HL-60 (cell line): ENCODE measurements around the gene ADPRM.

Experiments
- DNase-seq, 2 experiments: peaks; one replicate each; pipeline ENCODE4 v3.0.0-alpha.2; 2010 to 2020; ENCODE audit warnings: low read depth in 1 of 2, low spot score in 1 of 2
- H3K27ac ChIP-seq: fragments of 250-450 bp; sonication (Bioruptor Pico); replicated peaks from 2 replicates; pipeline ENCODE4 v1.5.1; 2020; ENCODE audit warnings: mild to moderate bottlenecking, moderate library complexity
- H3K27me3 ChIP-seq: fragments of 250-450 bp; sonication (Bioruptor Pico); 2 replicates; pipeline ENCODE4 v1.5.1; 2021; ENCODE audit warnings: mild to moderate bottlenecking, moderate library complexity; ENCODE audit not compliant: insufficient read depth, poor library complexity, severe bottlenecking
- H3K4me3 ChIP-seq: replicated peaks from 2 replicates; pipeline ENCODE4 v1.5.1; 2011; ENCODE audit warnings: mild to moderate bottlenecking, control low read depth, low read length; ENCODE audit not compliant: insufficient read depth
- GABPA ChIP-seq: IDR thresholded peaks from 2 replicates; pipeline ENCODE4 v1.6.1; 2012; ENCODE audit warnings: low read depth
- POLR2AphosphoS5 ChIP-seq: IDR thresholded peaks from 2 replicates; pipeline ENCODE4 v1.6.1; 2012; ENCODE audit warnings: low read depth
- REST ChIP-seq: IDR thresholded peaks from 2 replicates; pipeline ENCODE4 v1.6.1; 2012; ENCODE audit warnings: low read depth; ENCODE audit not compliant: insufficient replicate concordance
- SPI1 ChIP-seq: IDR thresholded peaks from 2 replicates; pipeline ENCODE4 v1.6.1; 2012; ENCODE audit warnings: low read depth, mild to moderate bottlenecking, borderline replicate concordance
- TF ChIP-seq, protein P1 (sequence below): IDR thresholded peaks from one replicate; pipeline ENCODE4 v1.5.1; 2011; ENCODE audit warnings: low read length, control low read depth, inconsistent platforms; ENCODE audit not compliant: insufficient read depth

Gene ADPRM

GRCh38 chr17:10713318-10713717, 15.9 kb downstream of the ADPRM start:
- Histone ChIP-seq H3K4me3 (no peak overlapping the region), H3K27me3 (no peaks in the 10 kb centered on the region), H3K27ac (no peak overlapping the region)
- DNase-seq: no peak
- TF ChIP-seq, protein P1, sequence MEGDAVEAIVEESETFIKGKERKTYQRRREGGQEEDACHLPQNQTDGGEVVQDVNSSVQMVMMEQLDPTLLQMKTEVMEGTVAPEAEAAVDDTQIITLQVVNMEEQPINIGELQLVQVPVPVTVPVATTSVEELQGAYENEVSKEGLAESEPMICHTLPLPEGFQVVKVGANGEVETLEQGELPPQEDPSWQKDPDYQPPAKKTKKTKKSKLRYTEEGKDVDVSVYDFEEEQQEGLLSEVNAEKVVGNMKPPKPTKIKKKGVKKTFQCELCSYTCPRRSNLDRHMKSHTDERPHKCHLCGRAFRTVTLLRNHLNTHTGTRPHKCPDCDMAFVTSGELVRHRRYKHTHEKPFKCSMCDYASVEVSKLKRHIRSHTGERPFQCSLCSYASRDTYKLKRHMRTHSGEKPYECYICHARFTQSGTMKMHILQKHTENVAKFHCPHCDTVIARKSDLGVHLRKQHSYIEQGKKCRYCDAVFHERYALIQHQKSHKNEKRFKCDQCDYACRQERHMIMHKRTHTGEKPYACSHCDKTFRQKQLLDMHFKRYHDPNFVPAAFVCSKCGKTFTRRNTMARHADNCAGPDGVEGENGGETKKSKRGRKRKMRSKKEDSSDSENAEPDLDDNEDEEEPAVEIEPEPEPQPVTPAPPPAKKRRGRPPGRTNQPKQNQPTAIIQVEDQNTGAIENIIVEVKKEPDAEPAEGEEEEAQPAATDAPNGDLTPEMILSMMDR: no peak
- TF ChIP-seq REST (no peak), GABPA (no peak), POLR2AphosphoS5 (no peak), SPI1 (no peak)

DNA sequence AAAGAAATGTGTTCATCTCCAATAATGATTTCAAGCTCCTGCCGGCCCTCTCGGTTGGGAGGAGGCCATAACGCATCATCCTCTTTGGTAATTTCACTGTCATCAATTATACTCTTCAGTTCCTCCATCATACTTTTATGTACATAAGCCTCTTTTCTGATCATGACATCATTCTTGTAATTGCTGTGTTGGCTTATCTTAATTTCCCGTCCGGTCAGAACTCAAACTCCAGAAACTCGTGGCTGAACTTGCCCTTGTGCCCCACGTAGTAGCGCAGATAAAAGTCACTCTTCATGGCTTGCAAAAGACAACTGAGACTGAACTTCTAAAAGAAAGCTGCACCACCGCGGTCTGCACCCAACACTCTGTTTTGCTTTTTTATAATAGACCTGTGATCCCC, 18.8 kb downstream of the ADPRM start:
- no peak for TF ChIP-seq REST
- no peak for TF ChIP-seq SPI1
- no peak for TF ChIP-seq POLR2AphosphoS5
- TF ChIP-seq GABPA: no peak
- TF ChIP-seq, protein P1: no peak
- Histone ChIP-seq H3K4me3 (no peak overlapping the region), H3K27ac (no peak overlapping the region), H3K27me3 (no peaks in the 10 kb centered on the region)
- no peak for DNase-seq

DNA sequence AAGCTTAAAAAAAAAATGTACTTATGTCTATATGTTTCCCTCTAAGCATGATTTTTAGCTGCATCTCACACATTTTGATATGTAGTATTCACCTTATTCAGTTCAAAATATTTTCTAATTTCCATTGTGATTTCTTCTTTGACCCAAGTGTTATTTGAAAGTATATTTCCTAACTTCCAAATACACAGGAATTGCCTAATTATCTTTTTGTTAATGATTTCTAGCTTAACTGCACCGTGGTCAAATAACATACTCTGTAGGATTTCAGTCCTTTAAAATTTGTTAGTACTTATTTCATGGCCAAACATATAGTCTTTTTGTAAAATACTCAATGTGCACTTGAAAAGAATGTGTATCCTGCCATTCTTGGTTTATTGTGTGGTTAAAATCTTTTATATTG, 21.2 kb downstream of the ADPRM start:
- no peak for DNase-seq
- TF ChIP-seq GABPA: no peak
- no peak for TF ChIP-seq POLR2AphosphoS5
- no peak for TF ChIP-seq REST
- TF ChIP-seq SPI1: no peak
- TF ChIP-seq, protein P1: no peak
- H3K4me3 ChIP-seq: no peak overlapping the region
- H3K27me3 ChIP-seq: no peaks in the 10 kb centered on the region
- H3K27ac ChIP-seq: no peak overlapping the region
